ENCODE measurements around the gene AGAP2. TPM values are rescaled to one million over a fixed set of nuclear protein-coding genes. Genes with fewer than 3 reads are reported as not detected.

The AGAP2 gene
- polyA plus RNA-seq, 3 donors, result 0.20 to 3.4 (median 0.65) TPM

DNA sequence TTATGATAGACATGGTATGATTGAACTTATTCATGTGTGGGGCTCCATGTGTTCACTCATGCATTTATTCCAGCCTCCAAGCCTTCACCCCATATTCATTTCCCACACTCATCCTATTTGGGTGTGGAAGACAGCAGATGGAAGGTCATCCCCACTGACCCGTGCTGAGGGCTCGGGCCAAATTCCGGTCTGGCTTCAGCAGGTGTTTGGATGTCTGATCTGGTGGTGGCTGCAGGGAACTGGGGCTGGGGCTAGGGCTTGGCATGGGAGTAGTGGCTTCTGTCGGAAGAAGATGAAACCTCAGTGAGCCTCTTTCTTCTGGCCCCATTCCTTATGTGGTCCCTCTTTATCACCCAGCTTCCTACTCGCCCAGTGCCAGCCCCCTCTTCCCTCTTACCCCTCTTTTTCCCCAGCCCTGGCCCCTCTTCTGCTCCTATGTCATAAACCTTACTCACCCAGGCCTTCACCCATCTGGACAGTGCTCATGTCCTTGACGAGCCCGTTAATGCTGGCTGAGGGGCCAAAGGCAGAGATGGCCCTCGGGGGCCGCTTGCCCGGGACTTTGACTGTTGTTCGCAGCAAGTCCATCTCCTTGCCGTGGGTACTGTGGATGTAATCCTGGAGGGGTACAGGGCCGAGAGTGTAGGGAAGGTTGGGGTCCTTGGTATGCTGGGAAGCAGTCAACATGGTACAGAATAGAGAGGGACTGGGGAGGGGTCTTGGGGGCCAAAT is 8.0 kb downstream of the AGAP2 start:
- Histone ChIP-seq H3K27ac (ENCODE audit: low read depth in 1 of 2, low read length in 2 of 2) (no peak overlapping the region), H3K27me3 (ENCODE audit: control insufficient read depth in 2 of 2, insufficient read depth in 2 of 2, low read length in 2 of 2) (no peaks in the 10 kb centered on the region), H4K20me1 (ENCODE audit: insufficient read depth, low read length) (no peaks in the 10 kb centered on the region), H3K4me2 (replicated peaks; ENCODE audit: extremely low read depth, low read length, poor library complexity, severe bottlenecking) (no peak overlapping the region), H3K9ac (ENCODE audit: insufficient read depth, low read length, poor library complexity, severe bottlenecking) (no peak overlapping the region), H3K4me1 (ENCODE audit: control insufficient read depth in 1 of 2, insufficient read depth in 2 of 2, low read length in 2 of 2) (no peaks in the 10 kb centered on the region), H2AFZ (ENCODE audit: insufficient read depth, low read depth, low read length, poor library complexity, severe bottlenecking) (no peak overlapping the region), H3K9me3 (replicated peaks in 1 of 2; ENCODE audit: control insufficient read depth in 1 of 2, insufficient read depth in 1 of 2, low read length in 2 of 2) (peaks cover 0 to 14% of the 10 kb centered on the region in 2 donors), H3K36me3 (replicated peaks in 1 of 2; ENCODE audit: control insufficient read depth in 1 of 2, insufficient read depth in 2 of 2, low read length in 2 of 2) (peaks cover 76 to 87% of the 10 kb centered on the region in 2 donors), H3K4me3 (replicated peaks in 1 of 3; ENCODE audit: low read depth in 2 of 3, low read length in 3 of 3) (no peak overlapping the region), H3K79me2 (ENCODE audit: insufficient read depth, low read length) (no peaks in the 10 kb centered on the region)
- no peak for DNase-seq
- no peak overlapping the region for H3K4me3 Mint-ChIP-seq
- TF ChIP-seq, protein P1, sequence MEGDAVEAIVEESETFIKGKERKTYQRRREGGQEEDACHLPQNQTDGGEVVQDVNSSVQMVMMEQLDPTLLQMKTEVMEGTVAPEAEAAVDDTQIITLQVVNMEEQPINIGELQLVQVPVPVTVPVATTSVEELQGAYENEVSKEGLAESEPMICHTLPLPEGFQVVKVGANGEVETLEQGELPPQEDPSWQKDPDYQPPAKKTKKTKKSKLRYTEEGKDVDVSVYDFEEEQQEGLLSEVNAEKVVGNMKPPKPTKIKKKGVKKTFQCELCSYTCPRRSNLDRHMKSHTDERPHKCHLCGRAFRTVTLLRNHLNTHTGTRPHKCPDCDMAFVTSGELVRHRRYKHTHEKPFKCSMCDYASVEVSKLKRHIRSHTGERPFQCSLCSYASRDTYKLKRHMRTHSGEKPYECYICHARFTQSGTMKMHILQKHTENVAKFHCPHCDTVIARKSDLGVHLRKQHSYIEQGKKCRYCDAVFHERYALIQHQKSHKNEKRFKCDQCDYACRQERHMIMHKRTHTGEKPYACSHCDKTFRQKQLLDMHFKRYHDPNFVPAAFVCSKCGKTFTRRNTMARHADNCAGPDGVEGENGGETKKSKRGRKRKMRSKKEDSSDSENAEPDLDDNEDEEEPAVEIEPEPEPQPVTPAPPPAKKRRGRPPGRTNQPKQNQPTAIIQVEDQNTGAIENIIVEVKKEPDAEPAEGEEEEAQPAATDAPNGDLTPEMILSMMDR (IDR thresholded peaks at IDR 0.05), result no peak
- H3K9me3 Mint-ChIP-seq, result peaks cover 0 to 15% (median 12%) of the 10 kb centered on the region in 7 donors
- H3K4me1 Mint-ChIP-seq, result no peaks in the 10 kb centered on the region
- H3K27ac Mint-ChIP-seq, result peak overlapping the region in 1 of 7 donors; percentile 60
- WGBS (ENCODE audit: insufficient coverage), result 98% methylated on average over 12 of the region's 13 CpGs
- intact Hi-C loops (cut with micrococcal nuclease), result no loop called here
- H3K27me3 Mint-ChIP-seq (ENCODE audit: low read depth in 3 of 3), result peaks cover 0 to 1% (median 0%) of the 10 kb centered on the region in 3 donors
- H3K36me3 Mint-ChIP-seq, result peaks cover 69 to 86% of the 10 kb centered on the region in 2 donors

DNA sequence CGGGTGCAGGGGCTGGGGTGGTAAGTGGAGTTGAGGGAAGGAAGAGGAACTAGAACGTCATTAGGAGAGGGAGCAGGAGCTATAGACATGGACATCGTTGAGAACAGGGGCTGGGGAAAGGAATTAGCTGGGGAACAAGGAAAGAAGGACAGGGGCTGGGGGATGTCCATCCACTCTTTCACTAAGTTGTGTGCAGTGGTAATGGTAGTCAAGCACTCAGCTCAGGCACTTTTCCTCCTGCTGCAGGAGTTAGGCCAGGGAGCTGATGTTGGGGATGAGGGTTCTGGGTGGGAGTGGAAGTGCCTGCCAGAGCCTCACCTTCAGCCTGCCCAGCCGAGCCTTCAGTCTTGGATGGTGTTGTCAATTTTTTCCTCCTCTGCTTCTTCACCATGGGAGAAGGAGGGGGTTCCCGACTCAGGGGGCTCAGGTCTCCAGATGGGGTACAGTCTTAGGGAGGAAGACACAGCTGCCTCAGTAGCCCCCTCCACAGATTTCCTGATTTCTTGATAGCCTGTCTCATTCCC is 9.2 kb downstream of the AGAP2 start:
- H3K27ac ChIP-seq (ENCODE audit: low read depth in 1 of 2, low read length in 2 of 2), result no peak overlapping the region
- Mint-ChIP-seq H3K9me3 (peaks cover 0 to 15% (median 12%) of the 10 kb centered on the region in 7 donors), H3K27ac (peak overlapping the region in 2 of 7 donors; percentile 11 to 73), H3K36me3 (peaks cover 62 to 78% of the 10 kb centered on the region in 2 donors), H3K4me3 (no peak overlapping the region), H3K4me1 (peaks cover 3% of the 10 kb centered on the region), H3K27me3 (ENCODE audit: low read depth in 3 of 3) (peaks cover 0 to 2% (median 1%) of the 10 kb centered on the region in 3 donors)
- H2AFZ ChIP-seq (ENCODE audit: insufficient read depth, low read depth, low read length, poor library complexity, severe bottlenecking), result no peak overlapping the region
- no CpG with 5 or more reads among the region's 5 CpGs for WGBS (ENCODE audit: insufficient coverage)
- no peaks in the 10 kb centered on the region for H3K27me3 ChIP-seq (ENCODE audit: control insufficient read depth in 2 of 2, insufficient read depth in 2 of 2, low read length in 2 of 2)
- H3K4me1 ChIP-seq (ENCODE audit: control insufficient read depth in 1 of 2, insufficient read depth in 2 of 2, low read length in 2 of 2), result no peaks in the 10 kb centered on the region
- no peaks in the 10 kb centered on the region for H3K79me2 ChIP-seq (ENCODE audit: insufficient read depth, low read length)
- H3K36me3 ChIP-seq (replicated peaks in 1 of 2; ENCODE audit: control insufficient read depth in 1 of 2, insufficient read depth in 2 of 2, low read length in 2 of 2), result peaks cover 70 to 77% of the 10 kb centered on the region in 2 donors
- H4K20me1 ChIP-seq (ENCODE audit: insufficient read depth, low read length), result no peaks in the 10 kb centered on the region
- TF ChIP-seq, protein P1 (IDR thresholded peaks at IDR 0.05), result no peak
- H3K9ac ChIP-seq (ENCODE audit: insufficient read depth, low read length, poor library complexity, severe bottlenecking), result no peak overlapping the region
- H3K9me3 ChIP-seq (replicated peaks in 1 of 2; ENCODE audit: control insufficient read depth in 1 of 2, insufficient read depth in 1 of 2, low read length in 2 of 2), result peaks cover 0 to 14% of the 10 kb centered on the region in 2 donors
- no peak overlapping the region for H3K4me2 ChIP-seq (replicated peaks; ENCODE audit: extremely low read depth, low read length, poor library complexity, severe bottlenecking)
- intact Hi-C loops (cut with micrococcal nuclease), result no loop called here
- no peak overlapping the region for H3K4me3 ChIP-seq (replicated peaks in 1 of 3; ENCODE audit: low read depth in 2 of 3, low read length in 3 of 3)
- no peak for DNase-seq

Data from CD14-positive monocyte (primary cell).